ENCODE measurements around the gene HNMT.

DNA sequence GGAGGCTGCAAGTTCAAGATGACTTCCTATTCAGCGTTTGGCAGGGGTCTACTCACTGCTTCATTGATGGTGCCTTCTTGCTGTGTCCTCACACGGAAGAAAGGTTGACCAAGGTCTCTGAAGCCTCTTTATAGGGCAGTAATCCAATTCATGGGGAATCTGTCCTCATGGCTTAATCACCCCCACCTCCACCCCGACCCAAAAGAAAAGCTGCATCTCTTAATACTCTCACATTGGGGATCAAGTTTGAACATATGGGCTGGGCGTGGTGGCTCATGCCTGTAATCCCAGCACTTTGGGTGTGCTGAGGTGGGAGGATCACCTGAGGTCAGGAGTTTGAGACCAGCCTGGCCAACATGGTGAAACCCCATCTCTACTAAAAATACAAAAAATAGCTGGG is 36.4 kb upstream of the HNMT start:
- TF ChIP-seq CTCF (IDR thresholded peaks at IDR 0.05; ENCODE audit: borderline replicate concordance, extremely low read depth, low read length, poor library complexity, severe bottlenecking) (no peak), EZH2 (IDR thresholded peaks at IDR 0.05; ENCODE audit: borderline replicate concordance, low read depth, low read length, severe bottlenecking) (no peak)

All from DND-41 (cell line).